ENCODE results near the gene PIGR.

DNA sequence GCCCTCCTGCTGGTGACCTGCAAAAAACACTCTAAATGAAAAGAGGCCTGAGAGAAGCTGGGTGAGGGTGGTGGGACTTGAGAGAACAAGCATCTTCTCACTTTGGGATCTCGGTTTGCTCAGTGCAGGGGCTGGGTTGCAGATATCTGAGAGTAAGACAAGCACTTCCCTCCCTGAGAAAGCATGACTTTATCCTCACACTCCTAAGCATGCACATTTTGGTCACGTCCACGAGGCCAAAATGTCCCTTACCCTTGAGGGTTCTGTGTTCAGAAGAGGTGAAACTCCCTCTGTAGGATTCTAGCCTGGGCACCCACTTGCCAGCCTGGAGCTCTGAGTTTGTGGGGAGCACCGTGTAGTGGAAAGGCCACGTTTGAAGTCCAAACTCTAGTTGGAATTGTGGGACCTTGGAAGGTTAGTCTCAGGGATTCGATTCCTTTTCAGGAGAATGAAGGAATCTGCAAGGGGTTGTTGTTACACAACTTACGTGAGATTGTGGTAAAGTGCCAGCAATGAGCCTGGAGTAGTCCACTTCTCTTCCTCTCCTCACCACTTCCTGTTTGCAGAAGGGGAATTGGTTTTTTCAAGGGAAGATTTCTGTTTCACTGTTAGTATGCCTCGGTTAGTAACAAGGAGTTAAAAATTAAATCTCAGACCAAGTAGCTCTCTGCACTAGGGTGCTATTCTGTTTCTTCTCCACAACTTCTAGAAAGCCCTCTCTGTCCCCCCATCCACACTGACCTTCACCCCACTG lies 21.0 kb upstream of the PIGR start:
- TF ChIP-seq, protein P1, sequence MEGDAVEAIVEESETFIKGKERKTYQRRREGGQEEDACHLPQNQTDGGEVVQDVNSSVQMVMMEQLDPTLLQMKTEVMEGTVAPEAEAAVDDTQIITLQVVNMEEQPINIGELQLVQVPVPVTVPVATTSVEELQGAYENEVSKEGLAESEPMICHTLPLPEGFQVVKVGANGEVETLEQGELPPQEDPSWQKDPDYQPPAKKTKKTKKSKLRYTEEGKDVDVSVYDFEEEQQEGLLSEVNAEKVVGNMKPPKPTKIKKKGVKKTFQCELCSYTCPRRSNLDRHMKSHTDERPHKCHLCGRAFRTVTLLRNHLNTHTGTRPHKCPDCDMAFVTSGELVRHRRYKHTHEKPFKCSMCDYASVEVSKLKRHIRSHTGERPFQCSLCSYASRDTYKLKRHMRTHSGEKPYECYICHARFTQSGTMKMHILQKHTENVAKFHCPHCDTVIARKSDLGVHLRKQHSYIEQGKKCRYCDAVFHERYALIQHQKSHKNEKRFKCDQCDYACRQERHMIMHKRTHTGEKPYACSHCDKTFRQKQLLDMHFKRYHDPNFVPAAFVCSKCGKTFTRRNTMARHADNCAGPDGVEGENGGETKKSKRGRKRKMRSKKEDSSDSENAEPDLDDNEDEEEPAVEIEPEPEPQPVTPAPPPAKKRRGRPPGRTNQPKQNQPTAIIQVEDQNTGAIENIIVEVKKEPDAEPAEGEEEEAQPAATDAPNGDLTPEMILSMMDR (optimal IDR thresholded peaks at IDR 0.05 in 1 of 3, IDR thresholded peaks at IDR 0.05 in 1 of 3, conservative IDR thresholded peaks at IDR 0.05 in 1 of 3; ENCODE audit: extremely low read depth in 1 of 3, insufficient read depth in 2 of 3, low read length in 3 of 3): no peak
- TF ChIP-seq EZH2 (IDR thresholded peaks at IDR 0.05; ENCODE audit: low read length): no peak

Data from keratinocyte (primary cell).